Osteoblast (primary cell): ENCODE results near the gene PRKAR1B. TPM values are rescaled to one million over a fixed set of nuclear protein-coding genes. Genes with fewer than 3 reads are reported as not detected.
A peak's percentile ranks its signal among the peaks of the same experiment; 100 is the strongest.

Experiments used
- DNase-seq: peaks from one replicate; pipeline ENCODE4 v3.0.0; 2011; ENCODE audit warnings: low spot score, mixed read lengths; ENCODE audit not compliant: insufficient read length; ENCODE audit errors: missing footprints
- H2AFZ ChIP-seq: 2 replicates; pipeline ENCODE4 v1.6.0; 2011; ENCODE audit warnings: mild to moderate bottlenecking, low read length
- H3K27ac ChIP-seq: 2 replicates; pipeline ENCODE4 v1.5.1; 2011; ENCODE audit warnings: mild to moderate bottlenecking, low read depth, low read length, moderate library complexity
- H3K27me3 ChIP-seq: 2 replicates; pipeline ENCODE4 v1.6.0; 2012; ENCODE audit warnings: mild to moderate bottlenecking, control low read depth, inconsistent platforms, low read length, moderate library complexity; ENCODE audit not compliant: insufficient read depth
- H3K36me3 ChIP-seq: 2 replicates; pipeline ENCODE4 v1.5.1; 2011; ENCODE audit warnings: mild to moderate bottlenecking, low read length, control low read depth, moderate library complexity; ENCODE audit not compliant: insufficient read depth
- H3K4me1 ChIP-seq: 2 replicates; pipeline ENCODE4 v1.5.1; 2011; ENCODE audit warnings: mild to moderate bottlenecking, low read length, control low read depth, moderate library complexity; ENCODE audit not compliant: insufficient read depth
- H3K4me2 ChIP-seq: 2 replicates; pipeline ENCODE4 v1.6.0; 2011; ENCODE audit warnings: mild to moderate bottlenecking, low read length; ENCODE audit not compliant: insufficient read depth
- H3K4me3 ChIP-seq: fragments of 200-600 bp; sonication (generic); 3 replicates; pipeline ENCODE4 v1.5.1; 2012; ENCODE audit warnings: mild to moderate bottlenecking, low read length, inconsistent platforms; ENCODE audit not compliant: insufficient read depth
- H3K79me2 ChIP-seq: 2 replicates; pipeline ENCODE4 v1.6.0; 2012; ENCODE audit warnings: mild to moderate bottlenecking, low read length, control low read depth, inconsistent platforms; ENCODE audit not compliant: insufficient read depth
- H3K9me3 ChIP-seq: 2 replicates; pipeline ENCODE4 v1.5.1; 2011; ENCODE audit warnings: low read depth, low read length, control low read depth
- H4K20me1 ChIP-seq: 2 replicates; pipeline ENCODE4 v1.6.0; 2012; ENCODE audit warnings: mild to moderate bottlenecking, low read length, control low read depth; ENCODE audit not compliant: insufficient read depth
- total RNA-seq: library from RNA; depleted of rRNA; stranded (reverse); fragments of >200 nt; gene quantifications from 2 replicates; pipeline ENCODE4 v1.2.3, GENCODE V29; 2012
- TF ChIP-seq, protein P1 (sequence below): IDR thresholded peaks from 2 replicates; pipeline ENCODE4 v1.5.1; 2011; ENCODE audit warnings: mild to moderate bottlenecking, low read depth, low read length, moderate library complexity; ENCODE audit errors: extremely low read depth

The PRKAR1B gene
- total RNA-seq, 1 donor = 6.5 TPM

DNA sequence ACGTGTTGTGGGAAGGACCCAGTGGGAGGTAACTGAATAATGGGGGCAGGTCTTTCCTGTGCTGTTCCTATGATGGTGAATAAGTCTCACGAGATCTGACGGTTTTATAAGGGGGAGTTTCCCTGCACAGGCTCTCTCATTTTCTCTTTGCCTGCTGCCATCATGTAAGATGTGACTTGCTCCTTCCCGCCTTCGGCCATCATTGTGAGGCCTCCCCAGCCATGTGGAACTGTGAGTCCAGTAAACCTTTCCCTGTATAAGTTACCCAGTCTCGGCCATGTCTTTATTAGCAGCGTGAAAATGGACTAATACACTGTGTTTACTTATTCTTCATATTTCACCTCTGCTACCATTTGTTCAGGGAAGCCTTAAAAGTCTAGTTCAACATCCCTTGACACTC is 2.8 kb downstream of the PRKAR1B start:
- Histone ChIP-seq H3K9me3 (no peaks in the 10 kb centered on the region), H3K27me3 (no peaks in the 10 kb centered on the region), H3K36me3 (no peaks in the 10 kb centered on the region), H3K4me3 (no peak overlapping the region), H3K27ac (no peak overlapping the region), H4K20me1 (peaks cover 11% of the 10 kb centered on the region), H3K4me1 (peaks cover 21% of the 10 kb centered on the region), H3K4me2 (no peak overlapping the region), H3K79me2 (peaks cover 11% of the 10 kb centered on the region), H2AFZ (no peak overlapping the region)
- TF ChIP-seq, protein P1, sequence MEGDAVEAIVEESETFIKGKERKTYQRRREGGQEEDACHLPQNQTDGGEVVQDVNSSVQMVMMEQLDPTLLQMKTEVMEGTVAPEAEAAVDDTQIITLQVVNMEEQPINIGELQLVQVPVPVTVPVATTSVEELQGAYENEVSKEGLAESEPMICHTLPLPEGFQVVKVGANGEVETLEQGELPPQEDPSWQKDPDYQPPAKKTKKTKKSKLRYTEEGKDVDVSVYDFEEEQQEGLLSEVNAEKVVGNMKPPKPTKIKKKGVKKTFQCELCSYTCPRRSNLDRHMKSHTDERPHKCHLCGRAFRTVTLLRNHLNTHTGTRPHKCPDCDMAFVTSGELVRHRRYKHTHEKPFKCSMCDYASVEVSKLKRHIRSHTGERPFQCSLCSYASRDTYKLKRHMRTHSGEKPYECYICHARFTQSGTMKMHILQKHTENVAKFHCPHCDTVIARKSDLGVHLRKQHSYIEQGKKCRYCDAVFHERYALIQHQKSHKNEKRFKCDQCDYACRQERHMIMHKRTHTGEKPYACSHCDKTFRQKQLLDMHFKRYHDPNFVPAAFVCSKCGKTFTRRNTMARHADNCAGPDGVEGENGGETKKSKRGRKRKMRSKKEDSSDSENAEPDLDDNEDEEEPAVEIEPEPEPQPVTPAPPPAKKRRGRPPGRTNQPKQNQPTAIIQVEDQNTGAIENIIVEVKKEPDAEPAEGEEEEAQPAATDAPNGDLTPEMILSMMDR = no peak
- no peak for DNase-seq

DNA sequence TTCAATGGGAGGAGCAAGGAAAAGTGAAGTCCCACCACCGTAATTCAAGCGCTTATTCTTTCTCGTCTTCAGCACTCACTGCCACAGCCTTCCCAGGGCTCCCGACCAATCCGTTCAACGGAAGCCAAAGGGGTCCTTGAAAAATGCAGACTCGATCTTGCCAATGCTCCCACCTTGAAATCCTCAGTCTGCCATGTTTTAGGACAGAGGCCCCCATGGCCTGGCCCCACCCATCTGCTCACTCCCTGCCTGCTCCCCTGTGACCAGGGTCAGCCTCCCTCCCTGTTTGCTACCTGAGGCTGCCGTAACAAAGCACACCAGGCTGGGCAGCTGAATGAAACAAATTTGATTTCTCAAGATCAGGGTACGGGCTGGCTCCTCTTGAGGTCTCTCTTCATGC is 3.5 kb downstream of the PRKAR1B start:
- Histone ChIP-seq H3K27ac (no peak overlapping the region), H3K27me3 (no peaks in the 10 kb centered on the region), H3K4me1 (peaks cover 21% of the 10 kb centered on the region), H2AFZ (no peak overlapping the region), H3K4me2 (no peak overlapping the region), H3K36me3 (no peaks in the 10 kb centered on the region), H3K79me2 (peaks cover 9% of the 10 kb centered on the region), H3K4me3 (no peak overlapping the region), H4K20me1 (peaks cover 7% of the 10 kb centered on the region), H3K9me3 (no peaks in the 10 kb centered on the region)
- TF ChIP-seq, protein P1 = no peak
- no peak for DNase-seq

DNA sequence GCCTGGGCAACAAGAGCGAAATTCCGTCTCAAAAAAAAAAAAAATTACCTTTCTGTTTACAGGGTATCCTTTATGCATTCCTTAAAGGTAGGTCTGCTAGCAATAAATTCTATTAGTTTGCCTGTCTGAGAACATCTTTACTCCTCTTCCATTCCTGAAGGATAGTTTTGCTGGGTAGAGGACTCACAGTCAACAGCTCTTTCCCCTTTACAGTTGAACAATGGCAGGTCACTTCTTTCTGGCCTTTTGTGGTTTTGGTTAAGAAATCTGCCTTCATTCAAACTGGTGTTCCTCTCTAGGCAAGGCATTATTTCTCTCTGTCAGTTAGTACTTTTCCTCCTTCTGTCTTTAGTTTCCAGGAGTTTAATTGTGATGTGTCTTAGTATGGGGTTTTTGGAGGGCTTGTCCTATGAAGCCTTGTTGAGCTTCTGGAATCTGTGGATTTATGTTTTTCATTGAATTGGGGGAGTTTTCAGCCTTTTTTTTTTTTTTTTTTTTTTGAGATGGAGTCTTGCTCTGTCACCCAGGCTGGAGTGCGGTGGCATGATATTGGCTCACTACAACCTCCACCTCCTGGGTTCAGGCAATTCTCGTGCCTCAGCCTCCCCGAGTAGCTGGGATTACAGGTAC is 5.3 kb downstream of the PRKAR1B start:
- H4K20me1 ChIP-seq = no peaks in the 10 kb centered on the region
- H3K79me2 ChIP-seq = no peaks in the 10 kb centered on the region
- H3K9me3 ChIP-seq = no peaks in the 10 kb centered on the region
- no peaks in the 10 kb centered on the region for H3K27me3 ChIP-seq
- TF ChIP-seq, protein P1 = no peak
- H3K4me3 ChIP-seq = no peak overlapping the region
- H3K27ac ChIP-seq = no peak overlapping the region
- no peaks in the 10 kb centered on the region for H3K36me3 ChIP-seq
- no peak overlapping the region for H3K4me2 ChIP-seq
- peaks cover 13% of the 10 kb centered on the region for H3K4me1 ChIP-seq
- no peak overlapping the region for H2AFZ ChIP-seq
- no peak for DNase-seq

DNA sequence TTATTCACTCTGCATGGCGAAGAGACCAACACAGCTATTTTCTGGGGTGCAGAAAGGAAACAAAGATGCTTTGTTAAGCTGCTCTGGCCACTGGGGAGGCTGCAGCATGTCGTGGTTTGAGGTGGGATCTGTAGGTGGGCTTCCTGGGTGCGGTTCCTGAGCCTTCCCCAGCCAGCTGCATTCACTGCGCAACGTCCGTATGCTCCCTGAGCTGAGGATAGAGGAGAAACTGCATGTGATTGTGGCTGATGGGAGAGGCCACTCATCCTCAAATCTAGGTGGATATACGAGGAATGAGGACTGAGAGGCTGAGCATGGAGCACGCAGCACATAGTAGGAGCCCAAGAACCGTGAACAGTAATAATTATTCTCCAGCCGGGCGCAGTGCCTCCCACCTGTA is 10.4 kb downstream of the PRKAR1B start:
- no peaks in the 10 kb centered on the region for H4K20me1 ChIP-seq
- H3K4me1 ChIP-seq = no peaks in the 10 kb centered on the region
- H3K27me3 ChIP-seq = peaks cover 3% of the 10 kb centered on the region
- H3K27ac ChIP-seq = no peak overlapping the region
- TF ChIP-seq, protein P1 = no peak
- DNase-seq = peak; percentile 83
- no peaks in the 10 kb centered on the region for H3K36me3 ChIP-seq
- H3K79me2 ChIP-seq = no peaks in the 10 kb centered on the region
- no peak overlapping the region for H2AFZ ChIP-seq
- no peak overlapping the region for H3K4me3 ChIP-seq
- H3K9me3 ChIP-seq = no peaks in the 10 kb centered on the region
- no peak overlapping the region for H3K4me2 ChIP-seq
